HG03066 (cell line): ENCODE measurements around the gene KCTD20.

Experiments used
- ATAC-seq: cut with Tn5 transposase; IDR thresholded peaks from one replicate; pipeline ENCODE4 v1.9.1; 2021; ENCODE audit warnings: low read depth; ENCODE audit not compliant: unreplicated experiment

Gene KCTD20

GRCh38 chr6:36523936-36524499, 81.2 kb downstream of the KCTD20 start:
- ATAC-seq: no peak

GRCh38 chr6:36524871-36525270, 82.1 kb downstream of the KCTD20 start:
- ATAC-seq: no peak

DNA sequence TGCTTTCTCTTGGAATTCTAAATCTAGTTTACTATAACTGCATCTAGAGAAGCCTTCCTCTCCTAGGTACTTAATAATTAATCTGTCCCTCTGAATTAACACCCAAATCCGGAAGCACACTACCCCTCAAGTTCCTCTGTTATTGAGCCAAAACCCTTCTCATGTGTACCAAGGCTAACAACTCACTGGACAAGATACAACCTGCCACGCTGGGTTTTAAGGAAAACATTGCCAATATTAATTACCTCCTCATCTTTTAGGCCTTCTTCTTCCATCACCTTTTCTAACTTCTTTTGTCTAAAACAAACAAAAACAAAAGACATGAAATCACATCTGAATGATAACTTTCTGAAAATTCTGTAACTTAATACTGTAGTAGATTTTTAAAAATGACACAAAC, 82.5 kb downstream of the KCTD20 start:
- ATAC-seq: no peak

DNA sequence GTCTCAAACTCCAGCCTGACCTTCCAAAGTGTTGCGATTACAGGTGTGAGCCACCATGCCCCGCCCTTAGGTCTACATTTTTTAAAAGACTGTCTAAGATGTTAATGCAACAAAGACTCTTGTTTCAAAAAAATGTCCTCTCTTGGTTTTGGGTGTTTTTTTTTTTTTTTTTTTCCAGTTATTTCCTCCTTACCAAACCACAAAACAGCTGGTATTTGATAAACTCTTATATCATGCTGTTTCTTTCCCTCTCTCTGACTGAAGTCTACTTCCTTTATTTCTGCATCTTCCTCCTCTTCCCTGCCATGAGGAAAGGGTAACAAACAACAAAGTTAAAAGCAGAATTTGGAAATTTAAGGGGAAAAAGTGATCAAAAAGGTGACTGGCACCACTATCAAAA, 83.3 kb downstream of the KCTD20 start:
- no peak for ATAC-seq

GRCh38 chr6:36533321-36533720, 90.5 kb downstream of the KCTD20 start:
- ATAC-seq: no peak

DNA sequence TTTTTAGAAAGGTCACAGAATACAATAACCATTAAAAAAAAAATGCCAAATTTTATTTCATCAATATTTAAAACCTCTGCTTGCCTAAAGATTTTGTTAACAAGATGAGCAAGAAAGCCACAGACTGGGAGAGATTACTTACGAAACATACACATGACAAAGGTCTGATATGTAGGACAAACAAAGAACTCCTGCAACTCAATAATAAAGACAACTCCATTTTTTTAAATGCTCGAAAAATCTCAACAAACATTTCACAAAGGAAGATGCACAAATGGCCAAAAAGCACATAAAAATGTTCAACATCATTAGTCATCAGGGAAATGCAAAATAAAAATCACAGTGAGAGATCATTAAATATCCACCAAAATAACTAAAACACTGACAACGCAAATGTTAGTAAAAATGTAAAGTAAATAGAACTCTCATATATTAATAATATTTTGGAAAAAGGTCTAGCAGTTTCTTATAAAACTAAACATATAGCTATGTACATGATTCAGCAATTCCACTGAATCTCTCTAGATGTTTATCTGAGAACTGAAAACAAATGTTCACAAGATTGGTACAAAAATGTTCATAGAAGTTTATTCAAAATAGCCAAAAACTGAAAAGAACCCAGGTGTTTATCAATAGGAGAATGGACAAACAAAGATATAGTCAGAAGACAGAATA, 94.2 kb downstream of the KCTD20 start:
- ATAC-seq: no peak

DNA sequence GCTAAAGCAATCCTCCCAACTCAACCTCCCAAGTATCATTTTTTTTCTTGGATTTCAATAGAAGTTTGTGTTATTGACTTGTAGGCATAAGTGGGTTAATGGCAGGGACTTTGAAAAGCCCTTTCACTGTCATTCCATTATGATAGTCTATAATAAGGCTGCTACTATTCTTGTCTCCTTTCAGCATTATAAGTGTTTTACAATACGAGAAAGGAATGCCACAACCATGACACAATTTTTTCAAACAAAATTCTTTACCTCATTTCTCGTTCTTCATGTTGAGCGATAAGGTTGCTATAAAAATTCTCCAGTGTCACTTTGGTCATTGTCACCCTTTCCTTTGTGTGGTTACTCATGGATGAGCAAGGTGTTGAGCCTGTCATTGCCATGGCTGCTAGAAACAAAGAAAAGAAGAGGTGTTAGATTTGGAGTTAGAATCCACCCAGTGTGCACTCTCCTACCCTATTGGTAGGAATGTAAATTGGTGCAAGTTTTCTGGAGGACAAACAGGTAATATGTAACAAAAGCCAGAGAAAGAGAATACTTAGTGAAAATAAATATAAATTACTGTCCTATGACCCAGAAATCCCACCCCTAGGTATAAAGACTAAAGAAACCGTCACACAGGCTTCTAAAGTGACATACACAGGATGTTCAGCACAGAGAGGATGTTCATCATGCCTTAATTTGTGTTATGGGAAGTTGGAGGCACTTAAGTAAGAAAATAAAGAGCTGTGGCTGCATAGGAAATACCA, 97.2 kb downstream of the KCTD20 start:
- no peak for ATAC-seq
